Measurements from ENCODE around the gene MAP3K20. TPM values are rescaled to one million over a fixed set of nuclear protein-coding genes. Genes with fewer than 3 reads are reported as not detected.

MAP3K20 gene
- total RNA-seq, 4 donors from 2014 or later: 24.7 to 40.2 (median 33.8) TPM

DNA sequence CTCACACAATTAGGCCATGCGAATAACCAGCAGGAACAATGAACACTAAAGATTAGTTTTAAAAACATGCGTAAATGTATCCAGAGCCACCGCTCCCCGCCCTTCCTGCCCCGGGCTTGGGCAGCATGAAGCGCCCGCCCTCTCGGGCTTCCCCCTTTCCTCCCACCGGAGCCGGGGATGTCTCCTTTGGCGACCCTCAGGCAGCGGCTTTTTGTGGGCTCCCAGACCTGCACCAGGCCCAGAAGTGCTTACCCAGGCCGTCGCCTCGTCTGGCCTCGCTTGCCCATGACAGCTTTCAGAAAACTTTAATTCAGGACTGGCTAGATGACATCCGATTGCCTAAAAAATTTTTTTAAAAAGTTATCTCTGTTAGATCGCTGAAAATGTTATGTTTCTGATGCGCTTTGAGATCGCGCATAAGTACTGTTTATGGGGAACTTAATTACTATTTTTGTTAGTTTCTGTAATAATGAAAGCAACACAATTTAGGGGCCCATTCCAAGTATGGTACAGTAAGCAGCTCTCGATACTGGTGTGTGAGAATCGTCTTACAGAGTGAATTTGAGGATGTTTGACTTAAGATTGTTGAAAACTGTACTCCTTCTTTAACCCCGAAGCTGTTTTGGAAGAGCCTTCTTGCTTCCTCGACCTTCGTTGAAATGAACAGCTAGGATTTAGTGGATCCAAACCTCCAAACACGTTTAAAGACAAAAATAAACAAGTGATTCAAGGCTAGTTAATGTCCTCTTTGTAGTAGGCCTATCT lies 1.1 kb downstream of the MAP3K20 start:
- Histone ChIP-seq H3K27me3 (no peaks in the 10 kb centered on the region), H3K4me1 (peaks cover 0 to 26% (median 14%) of the 10 kb centered on the region in 4 donors), H3K4me3 (peak overlapping the region; percentile 61 to 87 (median 72)), H3K9me3 (no peaks in the 10 kb centered on the region), H3K27ac (peak overlapping the region; percentile 88 to 96 (median 92)), H3K36me3 (no peaks in the 10 kb centered on the region)
- TF ChIP-seq EP300 (IDR thresholded peaks at IDR 0.05; ENCODE audit: low read depth) (no peak), CTCF (IDR thresholded peaks at IDR 0.05) (no peak), POLR2A (IDR thresholded peaks at IDR 0.05) (no peak), POLR2AphosphoS5 (IDR thresholded peaks at IDR 0.05) (no peak)
- peak; percentile 28 for DNase-seq
- WGBS, 2 donors (ENCODE audit: low coverage in 1 of 2): 3 to 24% methylated on average over 12 to 27 of the region's 27 CpGs
- intact Hi-C loops (cut with DNase I; ENCODE audit: low total_unique reads): no loop called here
- in situ Hi-C loops (cut with MboI; ENCODE audit: low pct_ligation_motif_present in 1 of 4, low pct_unique_long_range_greater_than_20kb in 1 of 4, low sequenced_read_pairs in 3 of 4): loop anchor here in 1 of 4 donors (25.0 kb wide), 1 partner anchor 111 kb away; no protein-coding TSS in a partner anchor

DNA sequence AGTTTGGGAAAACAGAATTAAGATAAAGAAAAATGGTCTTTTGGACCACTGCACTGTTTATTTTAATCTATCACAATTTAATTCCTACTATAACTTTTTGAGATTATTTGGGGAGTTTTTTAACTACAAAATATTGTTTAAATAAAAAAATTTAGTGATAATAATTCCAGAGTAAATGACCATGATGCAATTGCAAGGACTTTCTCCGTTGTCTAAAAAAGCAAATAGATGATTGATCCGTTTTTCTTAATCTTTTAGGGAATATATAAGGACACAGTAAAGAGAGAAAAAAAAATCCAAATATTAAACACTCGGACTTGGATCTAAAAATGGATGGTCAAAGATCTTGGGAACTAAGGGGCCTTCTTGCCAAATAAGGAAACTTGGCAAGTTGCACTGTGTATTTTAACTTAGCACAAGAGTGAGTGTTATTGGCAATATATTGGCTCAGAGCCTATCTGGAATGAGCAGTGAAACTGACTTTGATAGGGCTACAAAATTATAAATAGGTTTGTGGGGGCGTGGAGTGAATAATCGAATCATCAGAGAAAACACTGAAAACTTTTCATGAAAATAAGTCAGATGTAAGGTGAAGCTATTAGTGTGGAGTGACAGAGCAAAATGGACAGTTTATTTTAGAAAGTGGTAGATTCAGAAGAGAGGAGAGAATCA lies 2.0 kb downstream of the MAP3K20 start:
- 35 to 46% methylated on average over 5 of the region's 5 CpGs for WGBS, 2 donors (ENCODE audit: low coverage in 1 of 2)
- Histone ChIP-seq H3K4me3 (peak overlapping the region in 3 of 4 donors; percentile 61 to 87 (median 79)), H3K27me3 (no peaks in the 10 kb centered on the region), H3K27ac (peak overlapping the region; percentile 88 to 96 (median 92)), H3K36me3 (no peaks in the 10 kb centered on the region), H3K9me3 (no peaks in the 10 kb centered on the region), H3K4me1 (peaks cover 0 to 26% (median 14%) of the 10 kb centered on the region in 4 donors)
- TF ChIP-seq POLR2AphosphoS5 (IDR thresholded peaks at IDR 0.05) (no peak), POLR2A (IDR thresholded peaks at IDR 0.05) (no peak), CTCF (IDR thresholded peaks at IDR 0.05) (no peak), EP300 (IDR thresholded peaks at IDR 0.05; ENCODE audit: low read depth) (no peak)
- intact Hi-C loops (cut with DNase I; ENCODE audit: low total_unique reads): no loop called here
- DNase-seq: no peak
- in situ Hi-C loops (cut with MboI; ENCODE audit: low pct_ligation_motif_present in 1 of 4, low pct_unique_long_range_greater_than_20kb in 1 of 4, low sequenced_read_pairs in 3 of 4): loop anchor here in 1 of 4 donors (25.0 kb wide), 1 partner anchor 110 kb away; no protein-coding TSS in a partner anchor

- no peak overlapping the region for H3K4me3 ChIP-seq
- H3K27me3 ChIP-seq: no peaks in the 10 kb centered on the region
- H3K4me1 ChIP-seq: peaks cover 0 to 31% (median 14%) of the 10 kb centered on the region in 4 donors
- TF ChIP-seq POLR2AphosphoS5 (IDR thresholded peaks at IDR 0.05) (no peak), CTCF (IDR thresholded peaks at IDR 0.05) (no peak), EP300 (IDR thresholded peaks at IDR 0.05; ENCODE audit: low read depth) (no peak), POLR2A (IDR thresholded peaks at IDR 0.05) (no peak)
- H3K36me3 ChIP-seq: no peaks in the 10 kb centered on the region
- intact Hi-C loops (cut with DNase I; ENCODE audit: low total_unique reads): no loop called here
- WGBS, 2 donors (ENCODE audit: low coverage in 1 of 2): 63 to 82% methylated on average over 2 to 3 of the region's 3 CpGs
- no peaks in the 10 kb centered on the region for H3K9me3 ChIP-seq
- no peak for DNase-seq
- in situ Hi-C loops (cut with MboI; ENCODE audit: low pct_ligation_motif_present in 1 of 4, low pct_unique_long_range_greater_than_20kb in 1 of 4, low sequenced_read_pairs in 3 of 4): loop anchor here in 1 of 4 donors (25.0 kb wide), 1 partner anchor 108 kb away; no protein-coding TSS in a partner anchor
- H3K27ac ChIP-seq: peak overlapping the region; percentile 88 to 96 (median 92)
These were observed 3.5 kb downstream of the MAP3K20 start for GRCh38 chr2:173079141-173079540.

Data from transverse colon (tissue), 4 donors.